Fibroblast of skin of right biceps (primary cell): ENCODE results near the gene AURKAIP1.
"Not testable (repeated sequence)": the region's sequence is repeated elsewhere in the genome, so short reads cannot be mapped to it uniquely, and the experiment has no call there.

Experiments used
- DNase-seq: peaks from one replicate; pipeline ENCODE4 v3.0.0-alpha.2; 2013

The AURKAIP1 gene

DNA sequence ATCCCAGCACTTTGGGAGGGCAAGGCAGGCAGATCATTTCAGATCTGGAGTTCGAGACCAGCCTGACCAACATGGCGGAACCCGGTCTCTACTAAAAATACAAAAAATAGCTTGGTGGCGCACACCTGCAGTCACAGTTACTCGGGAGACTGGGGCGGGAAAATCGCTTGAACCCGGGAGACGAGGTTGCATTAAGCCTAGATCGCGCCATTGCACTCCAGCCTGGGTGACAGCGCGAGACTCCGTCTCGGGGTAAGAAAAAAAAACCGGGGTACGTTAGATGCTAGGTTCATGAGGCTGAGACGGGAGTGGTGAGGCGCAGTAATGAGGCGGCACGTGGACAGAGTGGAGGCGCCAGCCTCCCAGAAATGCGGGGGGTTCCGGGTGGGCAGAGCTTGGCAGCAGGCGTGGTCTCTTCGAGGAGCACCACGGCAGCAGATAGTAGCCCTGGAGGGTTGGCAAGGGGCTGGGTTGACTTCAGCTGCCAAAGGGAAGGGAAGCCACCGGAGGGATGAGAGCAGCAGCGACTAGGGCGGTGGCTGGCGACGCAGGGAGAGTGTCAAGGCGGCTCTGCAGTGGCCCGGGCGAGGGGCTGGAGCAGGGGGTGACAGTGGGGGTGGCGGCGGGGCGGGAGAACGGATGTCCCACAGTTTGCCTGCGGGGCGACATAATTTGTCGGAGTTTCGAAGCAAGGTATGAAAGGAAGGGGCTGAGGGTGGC lies 31.3 kb upstream of the AURKAIP1 start:
- no peak for DNase-seq

DNA sequence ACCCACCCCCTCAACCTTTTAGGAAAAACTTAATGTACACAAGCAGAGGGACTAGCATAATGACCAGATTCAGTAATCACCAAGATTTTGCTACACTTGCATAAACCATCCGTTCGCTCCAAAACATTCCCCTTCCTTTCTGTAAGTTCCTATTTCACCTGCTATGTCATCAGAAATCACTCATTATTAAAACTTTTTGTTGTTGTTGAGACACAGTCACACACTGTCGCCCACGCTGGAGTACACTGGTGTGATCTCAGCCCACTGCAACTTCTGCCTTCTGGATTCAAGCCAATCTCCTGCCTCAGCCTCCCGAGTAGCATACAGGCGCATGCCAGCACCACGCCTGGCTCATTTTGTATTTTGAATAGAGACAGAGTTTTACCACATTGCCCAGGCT lies 28.6 kb upstream of the AURKAIP1 start:
- no peak for DNase-seq

DNA sequence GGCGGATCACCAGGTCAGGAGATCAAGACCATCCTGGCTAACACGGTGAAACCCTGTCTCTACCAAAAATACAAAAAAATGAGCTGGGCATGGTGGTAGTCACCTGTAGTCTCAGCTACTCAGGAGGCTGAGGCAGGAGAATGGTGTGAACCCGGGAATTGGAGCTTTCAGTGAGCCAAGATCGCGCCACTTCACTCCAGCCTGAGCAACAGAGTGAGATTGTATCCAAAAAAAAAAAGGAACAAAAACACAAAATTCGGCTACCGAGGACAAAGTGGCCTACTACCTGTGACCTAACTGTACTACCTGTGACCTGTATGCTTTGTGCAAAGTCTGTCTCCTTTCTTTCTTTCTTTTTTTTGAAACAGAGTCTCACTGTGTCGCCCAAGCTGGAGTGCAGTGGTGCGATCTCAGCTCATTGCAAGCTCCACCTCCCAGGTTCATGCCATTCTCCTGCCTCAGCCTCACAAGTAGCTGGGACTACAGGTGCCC lies 27.9 kb upstream of the AURKAIP1 start:
- DNase-seq, result not testable (repeated sequence)

DNA sequence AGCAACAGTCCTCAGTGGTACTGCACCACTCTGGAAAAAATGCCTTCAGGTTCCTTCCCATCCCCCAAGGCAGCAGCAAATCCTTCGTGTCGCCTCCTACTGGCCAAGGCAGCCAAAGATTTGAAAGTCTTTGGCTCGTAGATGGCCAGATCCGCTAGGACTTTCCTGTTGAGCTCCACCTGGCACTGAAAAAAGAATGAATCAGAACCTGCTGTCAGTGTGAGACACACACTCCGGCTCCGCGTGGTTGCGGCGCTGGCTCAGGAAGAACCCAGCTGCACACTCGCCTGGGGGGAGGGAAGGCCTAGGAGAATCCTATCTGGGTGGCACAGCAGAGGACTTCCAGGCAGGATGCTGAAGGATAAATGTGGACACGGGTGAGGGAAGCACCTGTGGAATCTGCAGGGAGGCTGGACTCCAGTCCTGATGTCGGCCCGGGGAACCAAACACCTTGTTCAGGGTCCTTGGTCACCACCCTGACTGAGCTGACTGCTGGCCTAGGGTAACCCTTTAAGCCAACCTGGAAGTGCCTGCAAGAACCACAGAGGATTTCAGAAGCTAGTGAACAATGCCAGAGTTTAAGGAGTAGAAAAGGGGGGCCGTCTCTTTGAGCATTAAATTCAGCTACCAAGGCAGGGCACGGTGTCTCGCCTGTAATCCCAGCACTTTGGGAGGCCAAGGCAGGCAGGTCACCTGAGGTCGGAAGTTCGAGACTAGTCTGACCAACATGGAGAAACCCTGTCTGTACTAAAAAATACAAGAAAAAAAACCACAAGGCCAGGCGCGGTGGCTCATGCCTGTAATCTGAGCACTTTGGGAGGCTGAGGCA lies 27.3 kb upstream of the AURKAIP1 start:
- DNase-seq, result peak; percentile 60

DNA sequence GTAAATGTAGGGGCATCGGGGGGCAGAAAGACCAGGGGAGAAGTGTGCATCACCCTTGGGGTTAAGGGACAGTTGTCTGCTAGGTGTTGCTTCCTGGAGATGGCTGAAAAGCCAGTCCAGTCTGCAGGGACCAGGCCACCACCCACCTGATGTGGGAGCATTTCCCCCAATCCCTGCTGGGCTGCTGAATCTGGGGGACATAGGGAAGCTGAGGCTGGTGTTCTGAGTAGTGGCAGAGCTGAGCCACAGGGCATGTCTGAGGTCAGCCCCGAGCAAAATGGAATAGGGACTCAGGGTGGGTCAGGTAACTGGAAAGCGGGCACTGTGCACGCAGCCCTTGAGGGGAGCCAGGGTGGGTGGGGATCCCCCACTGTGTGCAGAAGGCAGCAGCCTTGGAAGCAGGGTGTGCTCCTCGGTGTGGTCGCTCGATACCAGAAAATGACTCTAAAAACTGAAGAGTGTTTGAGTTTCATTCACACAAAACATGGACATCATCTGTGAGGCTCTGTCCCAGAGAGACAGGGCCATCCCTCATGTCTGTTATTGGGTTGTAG lies 26.5 kb upstream of the AURKAIP1 start:
- DNase-seq, result no peak

DNA sequence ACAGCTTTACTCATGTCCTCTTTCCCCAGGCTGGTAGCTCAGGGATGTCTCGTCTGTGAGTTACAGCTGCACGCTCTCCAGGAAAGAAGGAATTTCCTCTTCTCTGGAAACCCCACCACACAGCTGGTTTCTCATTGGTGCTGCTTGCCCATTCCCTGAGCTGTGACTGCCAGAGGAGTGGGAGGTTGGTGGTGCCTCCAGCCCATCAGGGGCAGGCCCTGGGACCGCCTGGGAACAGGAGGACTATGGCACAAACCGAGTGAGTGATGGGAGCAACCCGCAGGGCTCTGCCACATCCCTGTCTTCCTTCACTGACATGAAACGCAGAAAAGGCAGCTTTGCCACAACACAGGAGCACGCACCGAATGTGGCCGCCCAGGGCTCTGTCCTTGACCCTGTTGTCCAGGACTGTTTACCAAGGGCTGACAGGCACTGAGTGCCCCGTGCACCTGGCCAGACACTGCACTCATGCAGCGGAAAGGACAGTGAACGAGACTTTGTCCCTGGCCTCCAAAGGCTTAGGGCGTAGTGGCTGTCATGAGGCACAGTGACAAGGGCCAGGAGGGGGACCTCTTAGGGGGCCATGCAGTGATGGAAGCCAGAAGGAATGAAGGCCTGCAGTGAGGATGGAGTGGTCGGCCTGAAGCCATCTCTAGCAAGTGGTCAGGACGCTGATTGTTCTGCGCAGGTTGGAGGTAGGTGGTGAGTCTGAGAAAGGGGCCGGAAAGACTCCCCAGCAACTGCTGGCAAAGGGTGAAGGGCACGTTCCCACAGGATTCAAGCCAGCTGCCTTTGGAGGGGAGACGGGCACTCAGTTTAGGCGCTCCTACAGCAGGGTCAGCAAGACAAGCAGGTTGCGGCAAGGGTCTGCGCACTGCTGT lies 25.8 kb upstream of the AURKAIP1 start:
- no peak for DNase-seq

DNA sequence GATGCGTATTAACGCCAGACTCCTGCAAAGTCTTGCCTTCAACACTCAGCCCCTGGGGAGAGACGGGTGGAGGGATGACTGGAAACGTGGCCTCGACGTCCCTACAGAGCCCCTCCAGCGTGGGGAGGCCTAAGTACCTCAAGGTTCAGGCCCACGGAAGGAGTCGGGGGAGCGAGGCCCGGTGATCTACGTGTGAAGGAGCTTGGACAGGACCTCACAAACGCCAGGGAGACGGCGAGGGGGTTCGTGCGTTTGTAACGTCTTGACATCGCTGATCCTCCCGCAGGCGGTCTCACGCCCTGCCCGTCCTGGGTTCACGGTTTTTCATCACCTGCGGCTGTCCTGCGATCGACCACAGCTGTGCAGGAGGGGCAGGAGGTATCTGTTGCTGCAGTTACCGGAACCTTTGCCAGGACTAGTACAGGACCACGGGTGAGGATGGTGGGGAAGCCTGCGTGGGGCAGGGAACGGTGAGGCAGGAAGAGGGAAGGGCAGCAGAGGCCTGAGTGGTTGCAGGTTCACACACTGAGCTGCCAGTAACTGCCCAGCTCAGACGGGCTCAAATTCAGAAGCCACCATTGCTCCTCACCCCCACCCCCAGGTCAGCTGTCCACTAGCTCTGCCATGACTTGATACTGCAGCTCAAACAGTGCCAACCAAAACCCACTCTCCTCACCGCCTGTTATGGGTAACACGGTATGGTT lies 25.0 kb upstream of the AURKAIP1 start:
- no peak for DNase-seq

DNA sequence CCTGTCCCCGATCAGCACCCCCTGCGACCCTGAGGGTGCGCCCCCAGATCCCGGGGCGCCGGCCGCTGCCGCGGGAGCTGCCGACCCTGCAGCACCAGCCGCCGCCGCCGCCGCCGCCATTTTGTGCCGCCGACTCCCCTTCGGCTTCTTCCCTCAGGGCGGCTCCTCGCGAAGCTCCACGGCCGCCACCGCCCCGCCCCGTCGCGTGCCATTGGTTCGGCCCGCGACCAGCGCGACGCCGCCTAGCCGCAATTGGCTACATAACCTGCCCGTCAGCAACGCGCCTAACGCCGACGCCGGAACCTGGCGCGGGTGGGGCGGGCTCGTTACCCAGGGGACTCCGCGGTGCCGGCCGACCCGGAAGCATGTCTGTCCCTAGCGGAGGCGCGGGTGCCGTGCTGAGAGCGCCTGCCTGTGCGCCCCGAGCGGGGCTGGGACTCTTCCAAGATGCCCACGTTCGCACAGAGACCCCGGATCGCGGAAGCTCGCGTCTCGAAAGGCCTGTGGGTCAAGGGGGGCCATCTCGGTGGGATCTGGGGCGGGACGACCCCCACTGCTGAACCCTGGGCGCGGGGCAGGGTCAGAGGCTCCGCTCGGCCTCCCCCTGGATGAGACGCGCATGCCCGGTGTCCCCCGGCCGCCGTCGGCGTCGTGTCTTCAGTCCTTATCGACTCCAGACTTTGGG lies 24.3 kb upstream of the AURKAIP1 start, which contains the start of gene CCNL2:
Gene CCNL2, minus strand, starts transcription at position 149 of the 685 bp plus-strand sequence. Its CDS starts 29 bp downstream, at position 120.
- peak; percentile 99 for DNase-seq

DNA sequence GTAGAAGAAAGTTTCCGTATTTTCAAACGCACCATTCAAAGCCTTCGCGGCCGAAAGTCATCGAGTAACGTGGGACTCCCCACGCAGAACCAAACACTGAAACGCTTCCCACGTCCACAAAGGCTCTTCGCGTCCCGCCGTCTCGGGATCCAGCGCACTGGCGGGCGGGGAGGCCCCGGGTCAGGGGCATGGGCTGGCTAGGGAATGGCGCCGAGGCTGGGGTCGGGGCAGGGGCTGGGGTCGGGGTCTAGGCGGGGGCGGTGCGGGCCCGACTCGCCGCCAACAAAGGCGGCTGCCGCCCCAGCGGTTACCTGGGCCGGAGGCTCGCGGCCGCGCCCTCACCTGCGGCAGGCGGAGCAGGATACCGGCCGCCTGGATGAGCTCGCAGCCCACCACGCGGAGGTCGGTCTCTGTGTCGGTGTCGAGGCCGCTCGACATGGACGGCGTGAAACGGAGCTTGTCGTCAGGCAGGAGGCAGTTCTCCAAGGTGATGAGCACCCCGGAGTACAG lies 23.7 kb upstream of the AURKAIP1 start:
- no peak for DNase-seq

DNA sequence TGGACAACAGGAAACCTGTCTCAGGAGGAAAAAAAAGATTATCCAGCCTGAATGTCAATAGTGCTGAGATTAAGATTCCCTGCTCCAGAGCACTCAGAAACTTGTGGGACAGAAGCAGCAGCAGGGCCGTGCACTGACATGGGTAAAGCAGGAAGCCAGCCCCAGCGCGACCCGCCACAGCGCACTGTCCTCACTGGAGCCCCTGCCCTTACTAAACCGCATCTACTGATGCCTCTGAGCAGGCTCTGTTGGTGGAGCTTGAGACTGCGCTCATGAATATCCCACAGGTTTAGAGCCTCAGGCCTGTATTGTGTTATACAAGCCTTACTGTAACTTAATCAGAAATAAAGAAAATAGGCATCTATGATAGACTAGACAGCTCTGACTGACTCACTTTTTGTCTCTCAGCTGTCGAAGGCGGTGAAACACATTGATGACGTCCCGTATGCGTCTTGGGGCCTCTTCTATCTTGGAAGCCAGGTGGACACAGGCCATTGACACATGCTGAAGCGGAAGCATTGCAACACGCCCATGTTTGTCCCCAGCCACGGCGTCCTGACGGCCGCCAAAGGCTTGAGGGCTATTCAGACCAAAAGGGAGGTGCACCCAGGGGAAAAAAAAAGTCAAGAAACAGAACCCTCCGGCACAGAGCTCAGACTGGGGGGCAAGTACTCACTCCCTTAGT lies 23.0 kb upstream of the AURKAIP1 start:
- peak; percentile 23 for DNase-seq

DNA sequence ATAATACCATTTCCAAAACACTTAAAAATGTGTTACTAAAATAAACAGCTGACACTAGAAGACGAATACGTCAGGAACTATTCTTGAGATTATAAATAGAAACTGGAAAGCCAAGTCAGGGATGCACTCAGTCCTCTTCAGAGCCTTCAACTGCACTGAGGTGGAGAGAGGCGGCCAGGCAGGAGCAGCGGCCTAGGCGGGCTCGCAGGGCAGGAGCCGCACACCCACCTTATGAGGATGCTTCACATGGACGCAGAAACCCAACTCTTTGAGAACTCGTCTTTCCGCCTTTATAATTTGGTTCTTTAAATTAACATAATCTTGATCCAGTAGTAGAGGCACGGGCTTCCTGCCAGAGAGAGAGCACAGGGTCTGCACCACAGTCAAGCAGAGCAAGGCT lies 20.2 kb upstream of the AURKAIP1 start:
- no peak for DNase-seq

DNA sequence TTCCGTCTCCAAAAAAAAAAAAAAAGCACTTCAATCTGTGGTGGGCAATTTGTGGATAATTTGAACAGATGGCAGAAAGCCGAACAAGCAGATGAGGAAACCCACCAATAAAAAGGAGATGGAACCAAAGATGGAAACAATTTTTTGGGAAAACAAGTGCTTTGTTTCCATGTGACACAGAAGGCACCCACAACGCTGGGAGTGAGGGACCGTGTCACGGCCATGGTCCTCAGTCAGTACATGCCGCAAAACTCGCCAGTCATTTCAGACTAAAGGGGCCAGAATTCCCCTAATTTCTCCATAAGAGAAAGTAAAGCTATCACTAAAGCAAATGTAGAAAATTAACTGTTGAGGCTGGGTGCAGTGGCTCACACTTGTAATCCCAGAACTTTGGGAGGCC lies 19.1 kb upstream of the AURKAIP1 start:
- DNase-seq, result no peak

DNA sequence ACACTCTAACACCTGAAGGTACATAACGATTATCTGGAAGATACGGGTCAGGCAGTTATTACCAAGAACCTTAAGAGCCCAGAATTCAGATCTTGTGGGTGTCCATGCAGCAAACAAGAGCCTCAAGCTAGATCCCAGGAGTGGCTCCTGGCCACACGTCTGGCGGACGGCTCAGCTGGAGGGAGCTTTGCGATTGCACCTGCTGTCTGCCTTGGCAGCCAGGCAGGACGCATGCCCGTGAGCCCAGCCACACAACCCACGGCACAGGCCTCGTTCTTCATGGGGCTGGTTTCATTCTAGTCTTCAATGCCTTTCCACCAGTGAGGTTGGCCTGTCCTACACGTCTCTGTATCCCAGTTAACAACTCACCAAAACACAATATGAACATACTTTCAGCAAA lies 18.4 kb upstream of the AURKAIP1 start:
- DNase-seq, result no peak

DNA sequence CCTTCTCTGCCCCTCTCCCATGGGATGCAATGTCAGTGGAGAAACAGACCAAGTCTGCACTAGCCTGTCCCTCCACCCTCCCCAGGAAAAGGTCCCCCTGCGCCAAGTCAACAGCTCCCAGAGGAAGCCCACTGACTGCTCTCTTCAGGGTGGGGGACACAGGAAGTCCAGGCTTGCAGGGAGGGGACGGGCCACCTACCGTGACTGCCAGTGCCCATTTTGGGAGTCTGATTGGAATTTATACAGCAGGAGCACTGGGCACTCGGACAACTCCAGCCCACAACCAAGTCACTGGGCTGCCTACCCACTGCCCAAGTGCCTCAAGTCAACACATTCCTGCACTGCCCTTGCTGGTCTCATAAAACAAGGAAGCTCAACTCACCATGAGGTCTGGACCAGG lies 18.0 kb upstream of the AURKAIP1 start:
- DNase-seq, result no peak

DNA sequence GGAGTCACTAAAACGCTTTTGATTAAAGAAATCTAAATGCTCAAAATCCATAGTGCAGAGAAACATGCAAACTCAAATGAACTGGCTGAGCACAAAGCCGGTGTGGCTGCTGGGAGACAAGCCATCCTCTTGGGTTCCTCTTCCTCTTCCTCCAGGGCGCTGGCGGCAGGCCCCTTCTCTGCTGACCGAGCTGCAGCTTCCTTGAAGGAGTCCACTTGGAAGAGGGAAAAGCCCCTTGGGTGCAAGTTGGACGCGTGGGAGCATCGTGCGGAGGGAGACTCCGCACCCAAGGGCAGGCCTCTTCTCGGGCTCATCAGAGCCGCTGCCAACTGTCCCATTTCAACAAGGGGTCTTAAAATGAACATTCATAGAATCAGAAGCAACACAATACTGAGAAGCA lies 16.2 kb upstream of the AURKAIP1 start:
- no peak for DNase-seq

DNA sequence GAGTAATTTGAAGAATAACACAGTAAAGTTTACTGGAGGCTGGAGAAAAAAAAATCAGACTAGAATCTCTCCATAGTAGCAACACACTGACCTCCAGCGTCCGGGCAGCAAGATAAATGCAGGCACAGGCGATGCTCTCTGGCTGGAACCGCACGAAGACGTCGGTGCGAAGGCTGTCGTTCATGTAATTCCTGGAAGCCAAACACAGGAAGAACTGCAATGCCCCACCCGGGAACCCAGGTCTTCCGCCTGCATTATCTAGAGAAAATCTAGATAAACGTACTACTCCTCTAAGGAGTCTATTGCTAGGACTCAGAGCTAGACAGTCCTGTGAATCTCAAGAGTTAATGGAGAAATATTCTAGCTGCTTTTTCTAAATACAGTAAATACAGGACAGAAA lies 15.7 kb upstream of the AURKAIP1 start:
- DNase-seq, result no peak

DNA sequence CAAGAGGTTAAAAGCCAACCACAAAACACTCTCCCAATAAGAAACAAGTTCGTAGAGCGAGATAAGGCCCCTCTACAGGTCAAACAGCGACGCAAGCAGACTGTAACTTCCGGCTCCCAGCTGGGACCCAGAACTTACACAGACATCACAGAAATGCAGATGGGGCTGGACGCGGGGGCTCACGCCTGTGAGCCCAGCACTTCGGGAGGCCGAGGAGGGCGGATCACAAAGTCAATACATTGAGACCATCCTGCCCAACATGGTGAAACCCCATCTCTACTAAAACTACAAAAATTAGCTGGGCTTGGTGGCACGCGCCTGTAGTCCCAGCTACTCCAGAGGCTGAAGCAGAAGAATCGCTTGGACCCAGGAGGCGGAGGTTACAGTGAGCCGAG lies 13.1 kb upstream of the AURKAIP1 start:
- DNase-seq, result no peak

DNA sequence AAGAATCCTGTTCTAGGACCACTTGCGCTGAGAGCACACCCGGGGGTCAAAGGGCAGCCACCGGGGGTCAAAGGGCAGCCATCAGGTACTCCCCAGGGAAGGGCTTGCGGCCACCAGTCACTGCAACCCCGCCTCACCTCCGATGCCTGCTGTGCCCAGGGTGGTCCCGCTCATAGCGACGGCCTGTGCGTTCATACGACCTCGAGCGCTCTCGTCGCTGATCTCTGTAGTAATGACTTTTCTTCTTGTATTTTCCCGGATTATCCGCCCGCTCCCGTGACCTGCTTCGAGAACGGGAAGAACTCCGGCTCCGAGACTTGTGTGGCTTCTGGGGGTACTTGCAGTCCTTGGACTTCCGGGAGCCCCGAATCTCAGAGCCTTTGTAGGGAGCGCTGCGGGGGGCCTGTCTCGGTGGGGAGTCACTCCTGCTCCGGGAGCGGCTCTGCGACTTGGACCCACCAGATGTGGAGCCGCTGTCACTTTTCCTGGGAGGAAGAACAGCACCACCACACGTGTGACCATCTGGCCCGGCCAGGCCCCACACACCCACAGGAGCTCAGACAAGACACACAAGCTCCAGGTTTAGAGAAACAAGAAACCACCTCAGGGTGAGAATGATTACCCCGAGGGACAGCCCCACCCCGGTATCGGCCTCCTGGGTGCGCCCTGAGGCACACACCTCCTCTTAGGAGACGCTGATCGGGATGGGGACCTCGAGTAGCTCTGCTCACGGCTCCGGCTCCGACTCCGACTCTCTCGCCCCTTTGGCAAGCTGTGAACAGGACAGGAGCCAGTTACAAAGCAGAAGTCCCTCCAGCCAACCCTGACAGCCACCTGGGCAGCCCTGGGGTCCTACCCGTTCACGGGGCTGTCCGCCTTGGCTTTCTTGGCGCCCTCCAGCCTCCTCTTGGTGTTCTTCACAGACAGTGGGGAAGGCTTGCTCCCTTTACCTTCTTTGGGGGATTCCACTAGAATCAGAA lies 12.4 kb upstream of the AURKAIP1 start:
- DNase-seq, result no peak

DNA sequence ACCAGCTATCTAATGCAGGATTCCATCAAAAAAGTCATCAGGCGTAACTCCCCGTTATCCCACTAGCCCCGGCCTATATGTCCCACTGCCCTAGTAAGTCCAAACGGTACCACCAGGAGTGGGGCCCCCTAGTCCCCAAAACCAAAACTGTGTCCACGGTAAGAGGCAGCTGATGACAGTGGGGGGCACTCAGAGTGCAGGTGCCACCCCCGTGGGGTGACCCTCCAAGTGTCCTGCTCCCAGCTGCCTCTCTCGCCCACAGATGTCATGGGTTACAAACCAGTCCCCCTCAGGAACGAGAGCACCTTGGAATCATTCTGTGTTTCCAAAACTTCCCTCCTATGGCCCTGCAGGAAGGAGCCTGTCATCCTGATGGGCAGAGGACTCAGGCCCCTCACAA lies 10.9 kb upstream of the AURKAIP1 start:
- no peak for DNase-seq
